Activated CD8-positive, alpha-beta T cell treated with anti-CD3 and anti-CD28 coated beads, Interleukin-2, amount 10 ng/mL, durations not matched to agents 7 days and 5 days (primary cell): Measurements from ENCODE around the gene FOXC1. TPM values are rescaled to one million over a fixed set of nuclear protein-coding genes. Genes with fewer than 3 reads are reported as not detected.

Source experiments
- ATAC-seq: fragments of 150-1000 bp; cut with Tn5 transposase; one replicate; pipeline ENCODE4 v1.10.0; 2021; ENCODE audit warnings: moderate library complexity
- CTCF ChIA-PET: fragments of 350-600 bp; sonication (Branson Sonifier 250); formaldehyde crosslinking; loops from one replicate; lab custom pipeline; 2021; ENCODE audit warnings: antibody characterized with exemption; lab: Charles Lee
- POLR2A ChIA-PET: fragments of 350-600 bp; sonication (Branson Sonifier 250); formaldehyde crosslinking; loops from one replicate; lab custom pipeline; 2021; ENCODE audit warnings: antibody characterized with exemption; lab: Charles Lee
- DNase-seq: peaks from one replicate; pipeline ENCODE4 v3.0.0-alpha.2; 2020
- H3K27ac Mint-ChIP-seq: one replicate; pipeline ENCODE4 v1.8.0; 2021; ENCODE audit warnings: mild to moderate bottlenecking, mixed read lengths
- H3K27me3 Mint-ChIP-seq: one replicate; pipeline ENCODE4 v1.8.0; 2021; ENCODE audit warnings: low read depth, mixed read lengths
- H3K36me3 Mint-ChIP-seq: one replicate; pipeline ENCODE4 v1.8.0; 2021; ENCODE audit warnings: low read depth, mixed read lengths
- H3K4me1 Mint-ChIP-seq: one replicate; pipeline ENCODE4 v1.8.0; 2021; ENCODE audit warnings: low read depth, mixed read lengths
- H3K4me3 Mint-ChIP-seq: one replicate; pipeline ENCODE4 v1.8.0; 2021; ENCODE audit warnings: mild to moderate bottlenecking, mixed read lengths
- H3K9me3 Mint-ChIP-seq: one replicate; pipeline ENCODE4 v1.8.0; 2022; ENCODE audit warnings: mixed read lengths; ENCODE audit not compliant: insufficient read depth
- total RNA-seq, 2 experiments: library from RNA; stranded (reverse); gene quantifications; one replicate each; pipeline ENCODE4 v1.2.3, GENCODE V29; 2021

The FOXC1 gene
- total RNA-seq, 2 experiments from 2014 or later, result not detected

GRCh38 chr6:1633366-1634021, 23.8 kb downstream of the FOXC1 start:
- Mint-ChIP-seq H3K4me1 (no peaks in the 10 kb centered on the region), H3K4me3 (no peak overlapping the region), H3K27ac (no peak overlapping the region), H3K9me3 (no peaks in the 10 kb centered on the region), H3K27me3 (peaks cover 8% of the 10 kb centered on the region), H3K36me3 (no peaks in the 10 kb centered on the region)
- ChIA-PET POLR2A (interaction anchor here (0.6 to 0.7 kb wide), 2 partner anchors 145 to 682 kb away, joined by 3 read pairs; no protein-coding TSS in a partner anchor), CTCF (no interaction called here)
- DNase-seq (no peak), ATAC-seq (no peak)

DNA sequence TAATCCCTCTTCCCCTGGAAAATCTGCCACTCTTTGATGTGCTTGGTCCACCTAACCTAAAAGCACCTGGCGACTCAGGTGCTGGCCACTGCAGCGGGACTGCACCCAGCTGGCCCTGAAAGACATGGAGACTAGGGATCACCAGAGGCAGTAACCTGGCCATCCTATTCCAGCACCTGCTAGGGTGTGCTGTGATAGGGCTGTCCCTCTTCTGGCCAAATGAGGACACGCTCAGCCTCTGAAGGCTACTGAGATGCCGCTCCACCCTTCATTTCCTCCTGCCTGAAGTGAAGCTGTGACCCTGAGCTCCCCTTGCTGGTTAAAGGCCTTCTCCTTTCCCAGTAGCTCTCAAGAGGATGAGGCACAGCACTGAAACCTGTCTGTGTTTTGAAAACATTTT, 24.4 kb downstream of the FOXC1 start:
- POLR2A ChIA-PET, result interaction anchor here (0.6 kb wide), 1 partner anchor 682 kb away, joined by 3 read pairs; no protein-coding TSS in a partner anchor
- H3K4me1 Mint-ChIP-seq, result no peaks in the 10 kb centered on the region
- DNase-seq (no peak), ATAC-seq (no peak)
- peaks cover 7% of the 10 kb centered on the region for H3K27me3 Mint-ChIP-seq
- no peaks in the 10 kb centered on the region for H3K36me3 Mint-ChIP-seq
- no peak overlapping the region for H3K27ac Mint-ChIP-seq
- CTCF ChIA-PET, result no interaction called here
- H3K4me3 Mint-ChIP-seq, result no peak overlapping the region
- no peaks in the 10 kb centered on the region for H3K9me3 Mint-ChIP-seq

DNA sequence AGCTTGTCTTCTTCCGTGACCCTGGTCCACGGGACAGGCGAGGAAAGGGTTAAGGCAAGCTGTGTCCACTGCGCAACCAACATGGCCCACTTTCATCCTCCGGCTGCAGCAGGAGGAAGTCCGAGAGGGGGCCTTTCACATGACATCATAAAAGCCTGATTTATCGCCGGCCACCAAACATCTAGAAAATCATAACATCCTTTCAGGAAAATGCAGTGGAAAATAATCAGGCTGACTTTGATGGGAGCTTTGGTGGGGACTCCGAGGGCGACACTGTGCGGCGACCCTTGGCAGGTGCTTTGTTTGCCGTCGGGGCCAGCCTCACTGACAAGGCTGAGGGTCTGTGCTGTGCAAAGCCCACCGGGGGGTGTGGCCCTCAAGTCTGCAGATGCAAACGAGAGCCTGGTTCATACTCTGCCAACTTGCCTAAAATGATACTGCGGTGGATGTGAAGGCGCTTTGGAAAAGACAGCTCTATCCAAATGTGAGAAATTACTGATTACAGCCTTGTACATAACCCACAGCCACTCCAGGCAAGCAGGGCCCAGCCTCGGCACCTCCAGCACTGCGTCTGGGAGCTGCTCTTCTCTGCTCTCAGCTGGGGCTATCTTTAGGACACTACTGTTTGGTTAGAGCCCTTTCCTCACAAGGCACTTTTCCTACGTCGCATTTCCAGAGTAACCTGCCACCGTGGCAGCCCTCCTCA, 25.7 kb downstream of the FOXC1 start:
- DNase-seq (no peak), ATAC-seq (no peak)
- no peaks in the 10 kb centered on the region for H3K4me1 Mint-ChIP-seq
- no peaks in the 10 kb centered on the region for H3K36me3 Mint-ChIP-seq
- CTCF ChIA-PET, result no interaction called here
- peaks cover 7% of the 10 kb centered on the region for H3K27me3 Mint-ChIP-seq
- H3K4me3 Mint-ChIP-seq, result no peak overlapping the region
- POLR2A ChIA-PET, result no interaction called here
- H3K9me3 Mint-ChIP-seq, result no peaks in the 10 kb centered on the region
- H3K27ac Mint-ChIP-seq, result no peak overlapping the region

DNA sequence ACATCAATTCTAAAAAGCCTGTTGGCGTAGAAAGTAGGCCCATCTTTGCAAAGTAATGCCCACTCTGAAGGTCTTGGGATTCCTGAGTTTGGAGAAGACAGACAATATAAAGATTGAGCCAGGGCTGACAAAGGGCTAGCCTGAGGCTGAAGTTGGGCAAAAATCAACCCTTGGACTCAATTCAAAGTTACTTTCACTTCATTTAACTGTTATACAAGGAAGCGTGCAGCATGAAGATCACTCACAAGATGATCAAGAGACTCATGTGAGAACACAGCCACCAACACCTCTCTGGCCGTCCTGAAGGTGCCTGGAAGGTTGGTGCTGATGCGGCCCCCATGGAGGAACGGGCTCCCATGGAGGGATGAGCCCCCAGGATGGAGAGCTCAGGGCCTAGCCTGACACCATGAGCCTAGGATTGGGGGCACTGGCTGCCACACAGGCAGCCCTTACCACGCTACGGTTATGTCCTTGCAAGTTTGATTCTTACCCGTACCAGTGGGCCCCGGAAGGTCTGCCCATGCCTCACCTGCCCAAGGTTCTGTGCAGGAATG, 26.6 kb downstream of the FOXC1 start:
- CTCF ChIA-PET, result no interaction called here
- Mint-ChIP-seq H3K4me3 (no peak overlapping the region), H3K36me3 (no peaks in the 10 kb centered on the region), H3K9me3 (no peaks in the 10 kb centered on the region), H3K27me3 (peaks cover 7% of the 10 kb centered on the region), H3K27ac (no peak overlapping the region), H3K4me1 (no peaks in the 10 kb centered on the region)
- DNase-seq, result no peak
- ATAC-seq, result no peak
- POLR2A ChIA-PET, result no interaction called here

DNA sequence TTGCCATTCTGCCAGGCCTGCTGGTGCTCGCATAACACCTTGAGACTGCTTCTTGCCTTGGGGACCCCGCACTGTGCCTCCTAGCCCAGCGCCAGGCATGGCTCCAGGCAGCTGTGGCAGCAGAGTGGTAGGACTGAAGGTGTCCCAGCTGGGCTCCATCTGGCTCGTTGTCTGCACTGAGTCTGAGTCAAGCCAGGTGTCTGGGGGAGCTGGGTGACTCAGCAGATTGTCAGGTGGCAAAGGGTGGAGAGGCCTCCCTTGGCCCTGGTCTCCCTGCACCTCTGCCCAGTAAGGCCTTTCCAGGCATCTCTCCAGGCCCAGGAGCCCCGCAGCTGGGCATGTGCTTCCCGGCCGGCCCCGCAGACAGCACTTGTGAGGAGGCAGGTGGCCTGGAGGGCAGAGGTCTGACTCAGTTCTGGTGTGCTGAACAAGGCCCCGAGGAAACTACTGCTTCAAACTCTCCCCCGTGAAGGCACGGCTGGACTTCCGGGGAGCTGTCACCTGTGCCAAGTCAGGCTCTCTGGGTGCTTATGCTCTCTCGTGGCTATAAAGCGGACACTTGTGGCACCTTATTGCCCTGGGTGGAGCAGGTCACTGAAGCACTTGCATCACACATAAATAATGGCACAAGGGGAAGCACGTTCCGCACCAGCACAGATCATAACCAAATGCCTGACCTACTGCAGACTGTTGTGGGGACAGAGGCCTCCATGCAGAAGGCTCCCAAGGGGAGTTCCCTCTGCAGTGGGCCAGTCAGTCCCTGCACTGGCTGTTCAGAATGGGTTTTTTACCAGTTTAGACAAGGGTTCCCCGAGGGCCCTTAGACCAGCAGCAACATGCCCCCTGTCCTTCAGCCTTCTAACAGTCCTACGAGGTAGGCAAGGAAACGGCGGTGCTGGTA, 27.5 kb downstream of the FOXC1 start:
- peaks cover 2% of the 10 kb centered on the region for H3K27me3 Mint-ChIP-seq
- no peaks in the 10 kb centered on the region for H3K9me3 Mint-ChIP-seq
- ATAC-seq, result no peak
- H3K4me3 Mint-ChIP-seq, result no peak overlapping the region
- H3K36me3 Mint-ChIP-seq, result no peaks in the 10 kb centered on the region
- H3K4me1 Mint-ChIP-seq, result no peaks in the 10 kb centered on the region
- DNase-seq, result no peak
- H3K27ac Mint-ChIP-seq, result no peak overlapping the region
- ChIA-PET POLR2A (no interaction called here), CTCF (no interaction called here)

- no peaks in the 10 kb centered on the region for H3K27me3 Mint-ChIP-seq
- no peaks in the 10 kb centered on the region for H3K9me3 Mint-ChIP-seq
- H3K27ac Mint-ChIP-seq, result no peak overlapping the region
- no peak overlapping the region for H3K4me3 Mint-ChIP-seq
- no peaks in the 10 kb centered on the region for H3K4me1 Mint-ChIP-seq
- ATAC-seq, result no peak
- POLR2A ChIA-PET, result no interaction called here
- H3K36me3 Mint-ChIP-seq, result no peaks in the 10 kb centered on the region
- DNase-seq, result no peak
- CTCF ChIA-PET, result no interaction called here
These were observed 29.7 kb downstream of the FOXC1 start for GRCh38 chr6:1639430-1639829.

- no peaks in the 10 kb centered on the region for H3K27me3 Mint-ChIP-seq
- no peak overlapping the region for H3K4me3 Mint-ChIP-seq
- H3K27ac Mint-ChIP-seq, result no peak overlapping the region
- ChIA-PET CTCF (no interaction called here), POLR2A (no interaction called here)
- H3K9me3 Mint-ChIP-seq, result no peaks in the 10 kb centered on the region
- DNase-seq (no peak), ATAC-seq (no peak)
- no peaks in the 10 kb centered on the region for H3K4me1 Mint-ChIP-seq
- H3K36me3 Mint-ChIP-seq, result no peaks in the 10 kb centered on the region
These were observed 30.8 kb downstream of the FOXC1 start for GRCh38 chr6:1640476-1640875.

DNA sequence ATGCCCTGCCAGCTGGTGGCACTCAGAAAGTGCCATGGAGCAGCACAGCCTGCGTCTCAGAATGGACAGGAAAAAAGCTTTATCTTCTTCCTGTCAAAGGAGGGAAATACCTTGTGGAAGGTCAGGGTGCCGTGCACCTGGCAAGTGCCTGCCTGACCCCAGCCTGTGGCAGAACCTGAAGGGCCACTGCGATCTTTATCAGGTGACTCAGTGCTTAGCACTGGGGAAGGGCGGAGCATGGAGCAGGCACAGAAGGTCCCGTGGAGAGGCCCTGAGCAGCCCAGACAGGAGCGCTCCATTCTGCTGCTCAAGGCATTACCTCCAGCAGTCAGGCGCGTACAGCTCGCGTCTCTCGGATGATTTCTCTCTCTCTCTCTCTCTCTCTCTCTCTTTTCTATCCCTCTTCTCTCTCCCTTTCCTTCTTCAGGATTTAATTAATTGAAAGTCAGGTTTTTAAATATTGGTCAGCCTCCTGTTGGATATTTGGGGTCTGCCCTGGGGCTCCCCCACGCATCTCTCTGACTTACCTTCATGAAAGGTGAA, 31.7 kb downstream of the FOXC1 start:
- no peaks in the 10 kb centered on the region for H3K27me3 Mint-ChIP-seq
- no peaks in the 10 kb centered on the region for H3K9me3 Mint-ChIP-seq
- H3K4me1 Mint-ChIP-seq, result no peaks in the 10 kb centered on the region
- DNase-seq (no peak), ATAC-seq (no peak)
- CTCF ChIA-PET, result no interaction called here
- POLR2A ChIA-PET, result no interaction called here
- H3K4me3 Mint-ChIP-seq, result no peak overlapping the region
- no peak overlapping the region for H3K27ac Mint-ChIP-seq
- no peaks in the 10 kb centered on the region for H3K36me3 Mint-ChIP-seq

DNA sequence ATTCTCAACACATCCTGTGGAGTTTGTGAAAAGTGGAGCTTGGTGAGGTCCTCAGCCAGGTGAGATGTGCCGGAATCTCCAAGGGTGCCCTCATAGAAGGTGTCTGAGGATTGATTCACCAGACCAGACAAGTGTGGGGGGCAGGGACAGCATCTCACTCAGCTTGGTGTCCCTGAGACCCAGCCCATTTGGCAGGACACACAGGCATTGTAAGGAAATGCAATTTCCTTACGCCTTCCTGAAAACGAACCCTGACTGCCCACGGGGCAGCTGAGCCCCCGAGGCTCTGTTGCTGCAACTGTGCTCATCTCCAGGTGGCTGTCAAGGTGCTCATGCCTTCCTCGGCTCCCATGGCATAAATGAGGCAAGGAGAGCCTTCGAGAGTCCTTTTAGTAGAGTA, 33.4 kb downstream of the FOXC1 start:
- Mint-ChIP-seq H3K27me3 (no peaks in the 10 kb centered on the region), H3K27ac (no peak overlapping the region), H3K4me1 (no peaks in the 10 kb centered on the region), H3K4me3 (no peak overlapping the region), H3K9me3 (no peaks in the 10 kb centered on the region), H3K36me3 (no peaks in the 10 kb centered on the region)
- CTCF ChIA-PET, result no interaction called here
- no peak for ATAC-seq
- no peak for DNase-seq
- POLR2A ChIA-PET, result no interaction called here

- H3K4me1 Mint-ChIP-seq, result no peaks in the 10 kb centered on the region
- no peaks in the 10 kb centered on the region for H3K9me3 Mint-ChIP-seq
- H3K4me3 Mint-ChIP-seq, result no peak overlapping the region
- no peak for DNase-seq
- no peaks in the 10 kb centered on the region for H3K36me3 Mint-ChIP-seq
- no peak for ATAC-seq
- ChIA-PET CTCF (no interaction called here), POLR2A (no interaction called here)
- H3K27ac Mint-ChIP-seq, result no peak overlapping the region
- H3K27me3 Mint-ChIP-seq, result no peaks in the 10 kb centered on the region
These were observed 34.2 kb downstream of the FOXC1 start for GRCh38 chr6:1643830-1644445.

- Mint-ChIP-seq H3K4me3 (no peak overlapping the region), H3K27me3 (no peaks in the 10 kb centered on the region), H3K9me3 (no peaks in the 10 kb centered on the region), H3K27ac (no peak overlapping the region), H3K4me1 (no peaks in the 10 kb centered on the region), H3K36me3 (no peaks in the 10 kb centered on the region)
- ATAC-seq (no peak), DNase-seq (no peak)
- CTCF ChIA-PET, result no interaction called here
- POLR2A ChIA-PET, result no interaction called here
These were observed 34.9 kb downstream of the FOXC1 start for GRCh38 chr6:1644516-1645060.
